ENCODE data around the gene CCDC7.

DNA sequence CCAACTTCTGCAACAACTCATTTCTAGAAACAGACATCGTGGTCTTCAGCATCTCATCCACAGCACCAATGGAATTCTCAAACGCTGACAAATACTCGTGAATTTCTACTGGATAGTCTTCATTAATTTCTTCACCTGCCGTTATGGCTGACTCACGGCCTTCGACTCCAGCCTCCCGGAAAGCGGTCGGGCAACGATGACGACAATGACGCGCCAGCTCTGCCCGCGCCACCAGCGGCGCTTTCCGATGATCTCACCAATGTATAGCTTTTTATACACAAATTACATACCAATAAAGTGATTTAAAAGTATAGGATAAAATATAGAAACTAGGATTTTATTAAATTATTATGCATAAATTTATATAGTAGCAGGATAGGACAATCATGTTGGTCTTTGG is 65.7 kb downstream of the CCDC7 start:
- no peak for TF ChIP-seq EZH2phosphoT487 (IDR thresholded peaks at IDR 0.05; ENCODE audit: insufficient read depth, low read depth)
- no peak for TF ChIP-seq EZH2 (IDR thresholded peaks at IDR 0.05; ENCODE audit: insufficient read depth, poor library complexity, severe bottlenecking)

Measured in GM23248 (cell line).